HL-60 (cell line): ENCODE data around the gene ETV3.

Source experiments
- CTCF ChIP-seq: IDR thresholded peaks from one replicate; pipeline ENCODE4 v1.5.1; 2011; ENCODE audit warnings: low read length, control low read depth, inconsistent platforms; ENCODE audit not compliant: insufficient read depth
- SPI1 ChIP-seq: IDR thresholded peaks from 2 replicates; pipeline ENCODE4 v1.6.1; 2012; ENCODE audit warnings: low read depth, mild to moderate bottlenecking, borderline replicate concordance

- no peak for TF ChIP-seq CTCF
- TF ChIP-seq SPI1: no peak
Measured at GRCh38 chr1:157142765-157143423, 4.7 kb upstream of the ETV3 start.
